H1 (cell line): Measurements from ENCODE around the gene ZBTB22. TPM values are rescaled to one million over a fixed set of nuclear protein-coding genes. Genes with fewer than 3 reads are reported as not detected.
A peak's percentile ranks its signal among the peaks of the same experiment; 100 is the strongest.
"Not testable (repeated sequence)": the region's sequence is repeated elsewhere in the genome, so short reads cannot be mapped to it uniquely, and the experiment has no call there.

Experiments used
- CTCF ChIA-PET: fragments of 300-600 bp; sonication (Branson Sonifier 250); formaldehyde crosslinking; loops from one replicate; lab custom pipeline; 2021; ENCODE audit not compliant: partially characterized antibody; lab: Charles Lee
- POLR2A ChIA-PET: fragments of 300-600 bp; sonication (Branson Sonifier 250); formaldehyde crosslinking; loops from one replicate; lab custom pipeline; 2021; ENCODE audit warnings: inconsistent platforms; ENCODE audit not compliant: partially characterized antibody; lab: Charles Lee
- DNase-seq, 2 experiments: peaks; one replicate each; pipeline versions ENCODE4 v3.0.0 to v3.0.0-alpha.2; 2010 to 2022; ENCODE audit warnings: low spot score in 2 of 2, low read depth in 1 of 2, mixed read lengths in 1 of 2
- FAIRE-seq: peaks from 2 replicates; lab custom pipeline; 2011; peaks lifted over from hg19 to GRCh38; lab: Jason Lieb, UNC
- H2AFZ ChIP-seq: 2 replicates; pipeline ENCODE4 v1.8.1; 2012; ENCODE audit warnings: low read length, inconsistent platforms
- H2AK5ac ChIP-seq: 2 replicates; pipeline ENCODE4 v1.6.1; 2013; ENCODE audit warnings: low read depth, low read length
- H2BK120ac ChIP-seq: replicated peaks from 2 replicates; pipeline ENCODE3; 2013; ENCODE audit warnings: low read depth, low read length, inconsistent platforms
- H2BK12ac ChIP-seq: 2 replicates; pipeline ENCODE4 v1.6.1; 2013; ENCODE audit warnings: low read depth, low read length
- H2BK15ac ChIP-seq: 2 replicates; pipeline ENCODE4 v1.6.1; 2013; ENCODE audit warnings: low read length
- H2BK20ac ChIP-seq: 2 replicates; pipeline ENCODE4 v1.6.1; 2013; ENCODE audit warnings: low read length
- H2BK5ac ChIP-seq: 2 replicates; pipeline ENCODE4 v1.6.1; 2013; ENCODE audit warnings: low read depth, low read length
- H3K14ac ChIP-seq: 2 replicates; pipeline ENCODE4 v1.6.1; 2013; ENCODE audit warnings: inconsistent platforms; ENCODE audit not compliant: insufficient read length
- H3K18ac ChIP-seq: 2 replicates; pipeline ENCODE4 v1.6.1; 2013; ENCODE audit warnings: low read length; ENCODE audit errors: extremely low read depth
- H3K23ac ChIP-seq: 2 replicates; pipeline ENCODE4 v1.6.1; 2013; ENCODE audit warnings: inconsistent platforms; ENCODE audit not compliant: insufficient read length
- H3K23me2 ChIP-seq: 2 replicates; pipeline ENCODE4 v1.6.1; 2013; ENCODE audit warnings: low read depth, low read length
- H3K27ac ChIP-seq: 2 replicates; pipeline ENCODE4 v1.6.1; 2011; ENCODE audit warnings: low read depth, low read length, inconsistent platforms
- H3K27me3 ChIP-seq, 4 experiments: replicated peaks in 1 of 4; 1 replicate in 1 of 4; 2 replicates in 3 of 4; pipeline versions ENCODE4 v1.6.1 to v1.8.1; 2011 to 2013; ENCODE audit warnings: low read length in 3 of 4, mild to moderate bottlenecking in 3 of 4, inconsistent platforms in 2 of 4, mixed read lengths in 2 of 4, moderate library complexity in 1 of 4; ENCODE audit not compliant: control insufficient read depth in 3 of 4, insufficient read depth in 3 of 4; ENCODE audit errors: extremely low read depth in 1 of 4
- H3K36me3 ChIP-seq, 4 experiments: 2 replicates each; pipeline versions ENCODE4 v1.6.1 to v1.8.1; 2011 to 2013; ENCODE audit warnings: mild to moderate bottlenecking in 4 of 4, low read length in 3 of 4, moderate library complexity in 2 of 4, control low read depth in 1 of 4, inconsistent platforms in 1 of 4; ENCODE audit not compliant: insufficient read depth in 4 of 4, control insufficient read depth in 2 of 4
- H3K4ac ChIP-seq: replicated peaks from 2 replicates; pipeline ENCODE3; 2013; ENCODE audit warnings: low read length, low read depth, mixed read lengths, inconsistent platforms; ENCODE audit not compliant: insufficient read length
- H3K4me1 ChIP-seq, 4 experiments: replicated peaks in 1 of 4; 1 replicate in 1 of 4; 2 replicates in 3 of 4; pipeline versions ENCODE4 v1.6.1 to v1.8.1; 2011 to 2013; ENCODE audit warnings: low read length in 3 of 4, inconsistent platforms in 2 of 4, mixed read lengths in 1 of 4; ENCODE audit not compliant: insufficient read depth in 4 of 4, control insufficient read depth in 3 of 4
- H3K4me2 ChIP-seq, 2 experiments: 2 replicates each; pipeline versions ENCODE4 v1.6.1 to v1.8.1; 2011 to 2013; ENCODE audit warnings: low read depth in 2 of 2, low read length in 2 of 2, control low read depth in 1 of 2, inconsistent platforms in 1 of 2, mild to moderate bottlenecking in 1 of 2; ENCODE audit not compliant: insufficient read depth in 1 of 2
- H3K4me3 ChIP-seq, 4 experiments: fragments of 200-600, 300-600 bp in 1 of 4; sonication (generic), shearing (Covaris generic), sonication (Bioruptor Twin) in 1 of 4; 2 replicates each; pipeline versions ENCODE4 v1.5.1 to v1.8.1; 2011 to 2016; ENCODE audit warnings: low read length in 4 of 4, low read depth in 3 of 4, control low read depth in 2 of 4, inconsistent platforms in 2 of 4, mild to moderate bottlenecking in 2 of 4, mixed read lengths in 1 of 4, moderate library complexity in 1 of 4; ENCODE audit not compliant: insufficient read depth in 2 of 4; ENCODE audit errors: extremely low read depth in 1 of 4
- H3K56ac ChIP-seq: replicated peaks from 2 replicates; pipeline ENCODE3; 2013; ENCODE audit warnings: low read depth, mild to moderate bottlenecking, mixed read lengths, low read length, inconsistent platforms; ENCODE audit not compliant: insufficient read length
- H3K79me1 ChIP-seq: 2 replicates; pipeline ENCODE4 v1.6.1; 2013; ENCODE audit warnings: low read depth, low read length, control low read depth
- H3K79me2 ChIP-seq, 2 experiments: 2 replicates each; pipeline versions ENCODE4 v1.6.1 to v1.8.1; 2012 to 2013; ENCODE audit warnings: low read length in 2 of 2, mild to moderate bottlenecking in 2 of 2, inconsistent platforms in 1 of 2; ENCODE audit not compliant: insufficient read depth in 2 of 2, control insufficient read depth in 1 of 2
- H3K9ac ChIP-seq, 4 experiments: replicated peaks in 1 of 4; 1 replicate in 1 of 4; 2 replicates in 3 of 4; pipeline versions ENCODE4 v1.6.1 to v1.8.1; 2011 to 2013; ENCODE audit warnings: low read depth in 3 of 4, low read length in 3 of 4, control low read depth in 2 of 4, mild to moderate bottlenecking in 2 of 4, moderate library complexity in 2 of 4, inconsistent platforms in 1 of 4; ENCODE audit errors: extremely low read depth in 1 of 4
- H3K9me3 ChIP-seq, 2 experiments: 2 replicates each; pipeline versions ENCODE4 v1.6.1 to v1.8.1; 2012 to 2013; ENCODE audit warnings: mild to moderate bottlenecking in 2 of 2, moderate library complexity in 2 of 2, control low read depth in 1 of 2, inconsistent platforms in 1 of 2, low read depth in 1 of 2, low read length in 1 of 2, mixed read lengths in 1 of 2; ENCODE audit not compliant: insufficient read depth in 2 of 2
- H4K20me1 ChIP-seq, 2 experiments: replicated peaks in 1 of 2; 2 replicates each; pipeline versions ENCODE3 to v1.8.1; 2011 to 2013; ENCODE audit warnings: inconsistent platforms in 2 of 2, low read length in 2 of 2, mild to moderate bottlenecking in 1 of 2; ENCODE audit not compliant: insufficient read depth in 2 of 2, control insufficient read depth in 1 of 2
- H4K5ac ChIP-seq: 2 replicates; pipeline ENCODE4 v1.6.1; 2013; ENCODE audit warnings: low read length, low read depth, mixed read lengths, inconsistent platforms; ENCODE audit not compliant: insufficient read length
- H4K8ac ChIP-seq: 2 replicates; pipeline ENCODE4 v1.8.0; 2013; ENCODE audit warnings: mild to moderate bottlenecking, moderate library complexity, low read length, inconsistent platforms; ENCODE audit not compliant: insufficient read depth; ENCODE audit errors: extremely low read depth
- H4K91ac ChIP-seq: replicated peaks from 2 replicates; pipeline ENCODE3; 2013; ENCODE audit warnings: low read length, mixed read lengths, inconsistent platforms; ENCODE audit not compliant: insufficient read length
- E2F6 ChIP-seq: IDR thresholded peaks from 2 replicates; pipeline ENCODE4 v1.6.1; 2012; ENCODE audit warnings: inconsistent platforms
- WGBS, 2 experiments: shearing (Covaris generic) in 1 of 2; methylation state at CpG; one replicate each; pipeline versions ENCODE4 v1.1.6 to v1.1.7; 2013 to 2015; ENCODE audit warnings: low lambda C conversion rate in 2 of 2, mixed read lengths in 2 of 2, inconsistent platforms in 1 of 2, low coverage in 1 of 2, missing lambda C conversion rate in 1 of 2; ENCODE audit not compliant: insufficient replicate concordance in 2 of 2, insufficient coverage in 1 of 2, insufficient read length in 1 of 2; ENCODE audit errors: extremely low coverage in 1 of 2, missing lambda C conversion rate in 1 of 2; 5-methylcytosine and 5-hydroxymethylcytosine counted together
- polyA plus RNA-seq, 7 experiments: library from polyadenylated mRNA; depleted of rRNA in 3 of 7; stranded (reverse) in 5 of 7; unstranded in 2 of 7; fragments of >200 nt in 5 of 7; fragments of 200-250 nt in 2 of 7; gene quantifications; 1 replicate in 5 of 7; 2 replicates in 1 of 7; 4 replicates in 1 of 7; pipeline versions ENCODE4 v1.2.1 to v1.2.3, GENCODE V29; 2011 to 2013; ENCODE audit warnings: missing spikeins in 2 of 7, mixed read lengths in 2 of 7
- total RNA-seq: library from RNA; stranded (reverse); fragmentation: NEBNext Ultra II Directional; extraction: Animal tissue kit (Norgen Biotek cat#: 25700); gene quantifications from 2 replicates; pipeline ENCODE4 v1.2.1, GENCODE V29; 2021

ZBTB22 gene
- total and polyA plus RNA-seq, 2 of the 8 experiments (the other 6 are each of a cell fraction or from before 2014, with no cell fraction given) = 7.4 to 9.9 TPM

- H2BK20ac ChIP-seq, H3K9ac ChIP-seq, H3K23ac ChIP-seq, H3K23me2 ChIP-seq, FAIRE-seq, H3K27ac ChIP-seq, DNase-seq, H3K9me3 ChIP-seq, H3K79me2 ChIP-seq, H2AK5ac ChIP-seq, H4K5ac ChIP-seq, H3K79me1 ChIP-seq, H2BK120ac ChIP-seq, H3K27me3 ChIP-seq, H4K20me1 ChIP-seq, H3K4me1 ChIP-seq, H2BK15ac ChIP-seq, H3K36me3 ChIP-seq, H2AFZ ChIP-seq, H4K91ac ChIP-seq, H2BK5ac ChIP-seq, H3K18ac ChIP-seq, H3K4ac ChIP-seq, H3K56ac ChIP-seq, H4K8ac ChIP-seq, H3K4me3 ChIP-seq, H3K4me2 ChIP-seq, H3K14ac ChIP-seq, POLR2A ChIA-PET, H2BK12ac ChIP-seq: not testable (repeated sequence)
- CTCF ChIA-PET = interaction anchor here (1.0 to 1.2 kb wide), 2 partner anchors 10 to 11 kb away, joined by 3 to 6 read pairs; no protein-coding TSS in a partner anchor
- TF ChIP-seq E2F6 = peak; percentile 64
- WGBS, 2 experiments = 84% methylated on average over 6 of the region's 6 CpGs; no CpG with 5 or more reads in 1 of the 2 experiments
These were observed 38.3 kb upstream of the ZBTB22 start for GRCh38 chr6:33355860-33356259.
